HEK293T (cell line): ENCODE results near the gene TIMM10.

ENCODE experiments used
- ARNT ChIP-seq: fragments of 450-650 bp; IDR thresholded peaks from 2 replicates; pipeline ENCODE4 v1.6.1; 2017; ENCODE audit warnings: mild to moderate bottlenecking
- FOXA1 ChIP-seq: fragments of 450-650 bp; IDR thresholded peaks from 2 replicates; pipeline ENCODE4 v1.6.1; 2016; ENCODE audit warnings: mild to moderate bottlenecking
- L3MBTL2 ChIP-seq: fragments of 450-650 bp; conservative IDR thresholded peaks from 2 replicates; pipeline ENCODE4 v1.6.1; 2016; ENCODE audit warnings: mild to moderate bottlenecking
- SP1 ChIP-seq: fragments of 450-650 bp; IDR thresholded peaks from 2 replicates; pipeline ENCODE4 v1.6.1; 2017
- ZNF384 ChIP-seq: fragments of 450-650 bp; IDR thresholded peaks from 2 replicates; pipeline ENCODE4 v1.6.1; 2016
- TF ChIP-seq, protein P1 (sequence below): fragments of 450-650 bp; IDR thresholded peaks from 2 replicates; pipeline ENCODE4 v1.6.1; 2016

DNA sequence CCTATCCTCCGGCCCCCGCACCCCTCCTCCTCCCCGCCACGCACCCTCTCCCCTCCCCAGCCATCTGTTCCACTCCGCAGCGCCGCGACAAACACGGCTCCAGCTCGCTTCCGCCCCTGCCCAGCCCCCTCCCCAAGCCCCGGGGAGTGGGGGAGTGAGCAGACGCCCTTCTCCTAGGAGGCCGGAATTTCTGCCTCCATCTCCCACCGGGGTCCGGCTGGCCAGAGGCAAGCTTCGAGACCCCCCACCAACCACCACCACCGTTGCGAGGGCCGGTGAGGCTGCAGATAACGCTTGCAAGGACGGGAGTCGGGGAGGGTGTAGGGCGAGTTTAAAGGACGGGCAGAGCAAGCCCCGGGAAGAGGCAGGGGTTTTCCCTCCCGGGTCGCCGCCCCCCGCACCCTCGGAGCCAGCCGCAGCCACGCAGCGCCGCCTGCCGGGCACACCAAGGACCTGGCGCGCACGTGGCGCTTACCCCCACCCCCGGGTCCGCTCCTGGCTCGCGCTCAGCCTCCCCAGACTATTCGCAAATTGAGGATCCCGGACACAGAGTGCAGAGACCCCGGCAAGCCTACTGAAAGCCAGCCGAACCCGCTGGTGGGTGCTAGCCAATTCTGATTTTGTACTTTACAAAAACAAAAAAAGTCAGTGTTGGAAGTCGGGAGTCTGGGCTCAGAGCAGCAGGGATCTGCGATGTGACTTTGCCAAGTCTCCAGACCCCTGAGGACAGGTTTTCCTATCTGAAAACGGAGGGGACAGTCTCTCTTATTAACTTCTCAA, 47.6 kb downstream of the TIMM10 start:
- TF ChIP-seq ARNT (no peak), FOXA1 (no peak), SP1 (no peak), L3MBTL2 (no peak), ZNF384 (no peak)
- TF ChIP-seq, protein P1, sequence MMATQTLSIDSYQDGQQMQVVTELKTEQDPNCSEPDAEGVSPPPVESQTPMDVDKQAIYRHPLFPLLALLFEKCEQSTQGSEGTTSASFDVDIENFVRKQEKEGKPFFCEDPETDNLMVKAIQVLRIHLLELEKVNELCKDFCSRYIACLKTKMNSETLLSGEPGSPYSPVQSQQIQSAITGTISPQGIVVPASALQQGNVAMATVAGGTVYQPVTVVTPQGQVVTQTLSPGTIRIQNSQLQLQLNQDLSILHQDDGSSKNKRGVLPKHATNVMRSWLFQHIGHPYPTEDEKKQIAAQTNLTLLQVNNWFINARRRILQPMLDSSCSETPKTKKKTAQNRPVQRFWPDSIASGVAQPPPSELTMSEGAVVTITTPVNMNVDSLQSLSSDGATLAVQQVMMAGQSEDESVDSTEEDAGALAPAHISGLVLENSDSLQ = no peak
